ENCODE measurements around the gene REXO2.

GRCh38 chr11:114413958-114414357 is 25.3 kb upstream of the REXO2 start:
- TF ChIP-seq CTCF (IDR thresholded peaks at IDR 0.05) (no peak), EP300 (IDR thresholded peaks at IDR 0.05) (no peak), POLR2A (IDR thresholded peaks at IDR 0.05) (no peak), POLR2AphosphoS5 (IDR thresholded peaks at IDR 0.05) (no peak)

Measured in suprapubic skin (tissue), 4 donors.